KOPT-K1 (cell line): ENCODE data around the gene TFCP2.

ENCODE experiments used
- H3K27ac ChIP-seq: fragments of 200-600 bp; sonication (generic); 2 replicates; pipeline ENCODE4 v1.5.1; 2016; ENCODE audit warnings: antibody characterized with exemption, mild to moderate bottlenecking, low read depth, low read length; ENCODE audit not compliant: poor library complexity, severe bottlenecking
- H3K36me3 ChIP-seq: fragments of 200-600 bp; sonication (generic); 2 replicates; pipeline ENCODE4 v1.5.1; 2017; ENCODE audit warnings: antibody characterized with exemption, mild to moderate bottlenecking, low read length, moderate library complexity; ENCODE audit not compliant: insufficient read depth
- H3K9me3 ChIP-seq: fragments of 200-600 bp; sonication (generic); 2 replicates; pipeline ENCODE4 v1.5.1; 2017; ENCODE audit warnings: antibody characterized with exemption, low read length, mild to moderate bottlenecking; ENCODE audit not compliant: insufficient read depth, poor library complexity, severe bottlenecking

TFCP2 gene

GRCh38 chr12:51202718-51203117 lies 29.8 kb upstream of the TFCP2 start:
- Histone ChIP-seq H3K27ac (no peak overlapping the region), H3K9me3 (no peaks in the 10 kb centered on the region), H3K36me3 (no peaks in the 10 kb centered on the region)

- Histone ChIP-seq H3K27ac (no peak overlapping the region), H3K9me3 (no peaks in the 10 kb centered on the region), H3K36me3 (no peaks in the 10 kb centered on the region)
These were observed 27.9 kb upstream of the TFCP2 start for GRCh38 chr12:51200806-51201205.

- Histone ChIP-seq H3K9me3 (no peaks in the 10 kb centered on the region), H3K27ac (no peak overlapping the region), H3K36me3 (no peaks in the 10 kb centered on the region)
These were observed 27.2 kb upstream of the TFCP2 start for GRCh38 chr12:51200156-51200555.

DNA sequence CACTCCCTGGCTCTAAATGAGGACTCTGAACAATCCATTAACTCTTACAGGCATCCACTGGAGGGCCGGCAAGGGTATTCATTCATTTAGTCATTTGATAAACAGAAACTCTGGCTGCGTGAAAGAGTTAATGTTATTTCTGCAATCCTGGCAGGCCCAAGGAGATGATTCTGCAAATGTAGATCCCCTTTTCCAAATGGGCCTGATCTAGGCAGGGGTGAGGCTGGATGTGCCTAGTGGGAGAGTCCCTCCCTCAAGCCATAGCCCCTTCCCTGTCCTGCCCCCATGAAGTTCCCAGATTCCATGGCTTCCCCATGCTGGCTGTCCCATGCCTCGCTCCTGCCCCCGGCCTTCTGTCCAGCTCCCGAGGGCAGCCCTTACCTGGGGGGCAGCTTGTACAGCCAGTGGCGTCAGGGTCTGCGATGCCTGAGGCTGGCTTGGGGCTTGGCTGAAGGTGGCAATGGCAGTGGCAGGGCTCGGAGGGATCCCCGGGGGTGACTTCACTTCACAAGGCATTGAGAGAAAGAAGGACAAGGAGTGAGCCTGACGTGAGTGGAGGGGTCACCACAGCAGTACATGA lies 26.5 kb upstream of the TFCP2 start:
- H3K9me3 ChIP-seq = no peaks in the 10 kb centered on the region
- no peaks in the 10 kb centered on the region for H3K36me3 ChIP-seq
- no peak overlapping the region for H3K27ac ChIP-seq

- Histone ChIP-seq H3K9me3 (no peaks in the 10 kb centered on the region), H3K27ac (no peak overlapping the region), H3K36me3 (no peaks in the 10 kb centered on the region)
These were observed 25.8 kb upstream of the TFCP2 start for GRCh38 chr12:51198568-51199365.

DNA sequence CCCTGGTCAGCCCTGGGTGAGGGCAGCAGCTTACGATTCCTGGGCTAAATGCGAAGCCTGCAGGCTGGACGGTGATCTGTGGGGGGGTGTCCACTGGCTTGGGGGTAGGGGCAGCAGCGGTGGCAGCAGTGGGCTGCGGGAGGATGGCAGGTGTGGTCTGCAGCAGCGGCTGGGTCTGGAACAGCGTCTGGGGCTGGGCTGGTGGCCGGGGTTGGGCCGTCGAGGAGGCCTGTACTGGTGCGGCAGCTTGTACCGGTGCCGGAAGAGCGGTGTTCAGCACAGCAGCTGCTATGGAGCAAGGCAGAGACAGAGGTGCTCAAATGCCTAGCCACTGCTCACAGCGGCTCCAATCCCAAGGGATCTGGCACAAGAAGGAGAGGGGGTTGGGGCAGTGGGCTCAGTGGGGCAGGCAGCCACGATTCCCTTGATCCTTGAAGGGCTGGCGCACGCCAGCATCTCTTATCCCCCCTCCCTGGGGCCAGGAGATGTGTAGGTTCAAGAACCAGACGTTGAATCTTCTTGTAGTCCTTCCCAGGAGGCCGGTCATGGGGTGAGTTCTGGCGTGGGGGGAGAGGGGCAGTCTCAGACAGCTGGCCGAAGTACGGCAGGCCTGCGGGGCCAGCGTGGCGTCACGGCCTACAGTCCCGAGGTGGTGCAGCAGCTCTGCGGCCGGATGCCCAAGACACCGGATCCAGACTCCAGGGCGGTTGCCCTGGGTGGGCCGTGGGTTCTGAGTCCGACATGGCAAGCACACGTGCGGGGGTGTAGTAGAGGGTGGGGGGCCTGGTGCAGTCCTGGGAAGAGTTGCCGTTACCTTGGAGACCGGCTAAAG lies 25.0 kb upstream of the TFCP2 start:
- H3K9me3 ChIP-seq = no peaks in the 10 kb centered on the region
- no peak overlapping the region for H3K27ac ChIP-seq
- no peaks in the 10 kb centered on the region for H3K36me3 ChIP-seq

GRCh38 chr12:51196547-51196946 lies 23.6 kb upstream of the TFCP2 start:
- H3K27ac ChIP-seq = no peak overlapping the region
- no peaks in the 10 kb centered on the region for H3K9me3 ChIP-seq
- no peaks in the 10 kb centered on the region for H3K36me3 ChIP-seq

DNA sequence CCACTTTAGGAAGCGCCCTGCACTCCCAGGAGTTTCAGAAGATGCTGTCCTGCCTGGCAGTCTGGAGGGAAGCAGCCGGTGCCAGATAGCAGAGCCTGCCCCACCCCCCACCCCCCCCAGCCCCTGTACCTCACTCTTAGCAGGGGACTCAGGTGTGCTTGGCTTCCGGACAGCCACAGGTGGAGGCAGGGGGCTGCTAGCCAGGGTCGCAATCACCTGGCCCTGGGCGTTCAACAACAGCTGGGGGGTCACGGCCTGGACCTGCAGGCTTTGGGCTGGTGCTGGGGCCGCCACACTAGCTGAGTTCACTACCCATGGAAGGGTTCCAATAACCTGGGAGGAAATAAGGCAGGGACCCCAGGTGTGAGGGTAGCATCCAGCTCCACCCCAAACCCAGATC lies 22.9 kb upstream of the TFCP2 start:
- Histone ChIP-seq H3K9me3 (no peaks in the 10 kb centered on the region), H3K27ac (no peak overlapping the region), H3K36me3 (no peaks in the 10 kb centered on the region)

DNA sequence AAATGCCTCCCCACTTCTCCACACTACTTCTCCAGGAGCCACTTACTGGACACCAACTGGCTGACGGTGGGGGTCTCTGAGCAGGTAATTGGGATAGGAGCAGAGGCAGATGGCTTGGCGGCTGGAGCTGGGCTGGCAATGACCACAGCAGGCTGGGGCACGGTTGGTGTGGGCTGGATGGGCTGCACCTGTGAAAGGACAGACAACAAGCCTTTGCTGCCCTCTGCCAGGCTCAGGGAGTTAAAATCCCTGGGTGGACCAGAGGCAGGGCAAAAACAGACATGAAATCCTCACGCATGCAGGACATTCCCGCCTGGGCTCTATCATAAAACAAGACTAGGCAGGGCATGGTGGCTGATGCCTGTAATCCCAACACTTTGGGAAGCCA lies 19.3 kb upstream of the TFCP2 start:
- Histone ChIP-seq H3K36me3 (no peaks in the 10 kb centered on the region), H3K9me3 (no peaks in the 10 kb centered on the region), H3K27ac (no peak overlapping the region)

- Histone ChIP-seq H3K9me3 (no peaks in the 10 kb centered on the region), H3K36me3 (no peaks in the 10 kb centered on the region), H3K27ac (no peak overlapping the region)
These were observed 18.8 kb upstream of the TFCP2 start for GRCh38 chr12:51191516-51192283.

- Histone ChIP-seq H3K27ac (no peak overlapping the region), H3K9me3 (no peaks in the 10 kb centered on the region), H3K36me3 (no peaks in the 10 kb centered on the region)
These were observed 17.9 kb upstream of the TFCP2 start for GRCh38 chr12:51190820-51191219.

DNA sequence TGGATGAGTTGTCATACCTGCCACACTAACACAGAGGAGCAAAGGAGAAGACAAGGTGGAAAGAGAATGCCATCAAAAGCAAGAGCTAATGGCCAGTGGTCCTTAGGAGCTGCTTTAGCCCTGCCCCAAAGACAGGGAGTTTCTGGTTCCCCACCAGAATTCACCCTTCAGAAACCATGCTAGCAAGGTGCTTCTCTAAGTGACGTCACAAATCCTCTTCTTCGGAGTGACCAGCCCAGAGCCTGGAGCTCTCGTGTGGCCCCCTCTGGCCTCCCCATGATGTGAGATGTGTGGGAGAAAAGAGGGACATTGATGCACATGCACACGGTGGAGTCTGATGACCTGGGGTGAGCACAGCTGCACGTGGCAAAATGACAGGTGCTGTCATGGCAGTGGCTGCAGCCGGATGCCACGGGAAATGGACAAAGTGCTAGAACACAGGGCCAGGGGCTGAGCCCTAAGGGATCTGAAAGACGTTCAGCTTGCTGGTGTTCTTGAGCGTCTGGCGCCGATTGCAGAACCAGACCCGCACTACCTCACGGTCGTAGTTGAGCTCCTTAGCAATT lies 16.9 kb upstream of the TFCP2 start:
- Histone ChIP-seq H3K36me3 (no peaks in the 10 kb centered on the region), H3K9me3 (no peaks in the 10 kb centered on the region), H3K27ac (no peak overlapping the region)

DNA sequence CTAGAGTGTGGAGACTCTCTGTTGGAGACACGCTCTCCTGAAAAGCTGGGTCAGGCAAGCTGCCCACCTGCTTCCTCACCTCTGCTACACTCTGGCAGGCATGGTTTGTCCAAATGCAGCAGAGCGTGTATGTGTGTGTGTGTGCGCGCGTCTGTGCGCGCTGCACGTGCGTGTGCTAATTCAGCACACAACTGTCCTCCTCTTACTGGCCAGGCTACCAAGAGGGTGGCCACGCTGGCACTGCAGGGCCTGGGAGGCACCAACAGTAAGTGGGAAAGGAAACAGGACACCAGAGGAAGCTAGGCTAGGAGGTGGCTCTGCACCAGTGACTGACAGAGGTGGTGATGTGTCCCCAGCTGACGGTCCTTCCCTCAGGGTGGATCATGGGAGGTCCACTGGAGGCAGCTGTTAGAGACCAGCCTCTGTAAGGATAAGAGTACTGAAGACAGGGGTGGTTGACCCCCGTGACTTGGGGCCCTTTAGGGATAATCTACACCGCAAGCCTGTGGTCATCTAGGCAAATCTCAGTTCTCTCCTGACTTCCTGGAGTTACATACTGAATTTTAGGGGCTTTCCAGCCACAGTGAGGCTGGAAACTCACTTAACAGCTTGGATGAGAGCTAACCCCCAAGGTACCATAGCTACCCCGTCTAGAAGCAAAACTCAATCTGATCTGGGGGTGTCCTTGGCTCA lies 15.6 kb upstream of the TFCP2 start:
- no peak overlapping the region for H3K27ac ChIP-seq

DNA sequence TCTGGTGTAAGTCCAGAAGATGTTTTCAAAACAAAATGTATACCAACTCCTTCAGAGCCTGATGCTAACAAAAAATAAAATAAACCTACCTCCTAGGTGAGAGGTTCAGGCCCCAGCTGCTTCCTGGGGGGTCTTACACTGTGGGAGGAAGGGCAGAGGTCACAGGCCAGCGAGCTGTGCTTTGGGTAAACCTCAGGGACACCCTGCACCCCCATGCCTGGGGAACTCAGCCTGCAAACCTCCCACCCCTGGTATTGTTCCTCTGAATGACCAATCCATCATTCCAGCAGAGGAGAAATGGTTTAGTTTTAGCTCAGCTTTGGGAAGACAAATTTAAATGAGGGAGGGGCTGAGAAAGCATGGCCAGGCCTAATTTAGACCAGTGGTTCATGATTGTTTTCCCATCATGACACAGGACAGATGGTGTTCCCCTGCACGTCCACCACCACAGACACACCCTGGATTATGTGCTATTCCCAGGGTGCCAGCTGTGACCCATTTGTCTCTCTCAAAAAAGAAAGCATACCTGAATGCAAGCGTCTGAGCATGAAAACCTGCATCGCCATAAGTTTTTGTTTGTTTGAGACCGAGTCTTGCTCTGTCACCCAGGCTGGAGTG lies 14.5 kb upstream of the TFCP2 start:
- Histone ChIP-seq H3K36me3 (no peaks in the 10 kb centered on the region), H3K9me3 (no peaks in the 10 kb centered on the region), H3K27ac (peak overlapping the region; percentile 55)

More for the DNA sequence above, 15.6 kb upstream of the TFCP2 start:
- Histone ChIP-seq H3K36me3 (no peaks in the 10 kb centered on the region), H3K9me3 (no peaks in the 10 kb centered on the region)
